Heart left ventricle (tissue), 13 donors: ENCODE data around the gene ZNF839.

Experiments
- POLR2A ChIP-seq, 2 donors: fragments of 450-650 bp; IDR thresholded peaks; one replicate each; pipeline ENCODE4 v1.6.1; 2017; ENCODE audit warnings: antibody characterized with exemption in 2 of 2, mild to moderate bottlenecking in 2 of 2, moderate library complexity in 2 of 2
- TF ChIP-seq, protein P1 (sequence below), 12 donors: fragments of 200-600 bp; sonication (generic) in 4 of 12; IDR thresholded peaks; one replicate each; pipeline versions ENCODE4 v1.5.0 to v1.8.0; 2018 to 2022; ENCODE audit warnings: antibody characterized with exemption in 12 of 12, mild to moderate bottlenecking in 5 of 12
- donor health status: ischemic (EF 13 %, LVEDD 7.1; RV severe dilation, severe dysfunction).
- donor health status: DM: no; HTN: yes; CAD: no.
- donor health status: DM: no; HTN: no; CAD: no.
- donor health status: ischemic (EF 25% LVEDD 6.9; RV normal size, moderate dysfunction).
- donor health status: ischemic (EF 25% LVEDD 5.7; RV mildly dilated, moderate dysfunction).
- donor health status: ischemic (EF 35%, LVEDD 5.7; RV mildly dilated, moderate dysfunction).
- donor health status: nonischemic (EF 11% LVEDD 7.7; RV severe dilation, severe dysfunction).
- donor health status: DM: yes; HTN: yes; CAD: no.
- donor health status: PGD.
- donor health status: ischemic (EF 29% LVEDD 5.4; RV normal size, mild dysfunction).
- donor health status: nonischemic (EF 23%, LVEDD 6.1; RV moderate dilation, normal function).

- no peak for TF ChIP-seq POLR2A (IDR thresholded peaks at IDR 0.05)
- TF ChIP-seq, protein P1, sequence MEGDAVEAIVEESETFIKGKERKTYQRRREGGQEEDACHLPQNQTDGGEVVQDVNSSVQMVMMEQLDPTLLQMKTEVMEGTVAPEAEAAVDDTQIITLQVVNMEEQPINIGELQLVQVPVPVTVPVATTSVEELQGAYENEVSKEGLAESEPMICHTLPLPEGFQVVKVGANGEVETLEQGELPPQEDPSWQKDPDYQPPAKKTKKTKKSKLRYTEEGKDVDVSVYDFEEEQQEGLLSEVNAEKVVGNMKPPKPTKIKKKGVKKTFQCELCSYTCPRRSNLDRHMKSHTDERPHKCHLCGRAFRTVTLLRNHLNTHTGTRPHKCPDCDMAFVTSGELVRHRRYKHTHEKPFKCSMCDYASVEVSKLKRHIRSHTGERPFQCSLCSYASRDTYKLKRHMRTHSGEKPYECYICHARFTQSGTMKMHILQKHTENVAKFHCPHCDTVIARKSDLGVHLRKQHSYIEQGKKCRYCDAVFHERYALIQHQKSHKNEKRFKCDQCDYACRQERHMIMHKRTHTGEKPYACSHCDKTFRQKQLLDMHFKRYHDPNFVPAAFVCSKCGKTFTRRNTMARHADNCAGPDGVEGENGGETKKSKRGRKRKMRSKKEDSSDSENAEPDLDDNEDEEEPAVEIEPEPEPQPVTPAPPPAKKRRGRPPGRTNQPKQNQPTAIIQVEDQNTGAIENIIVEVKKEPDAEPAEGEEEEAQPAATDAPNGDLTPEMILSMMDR (IDR thresholded peaks at IDR 0.05): no peak
These were observed 31.5 kb downstream of the ZNF839 start for GRCh38 chr14:102351023-102351422.
